ENCODE data around the gene FUT1.
A peak's percentile ranks its signal among the peaks of the same experiment; 100 is the strongest.

FUT1 gene

DNA sequence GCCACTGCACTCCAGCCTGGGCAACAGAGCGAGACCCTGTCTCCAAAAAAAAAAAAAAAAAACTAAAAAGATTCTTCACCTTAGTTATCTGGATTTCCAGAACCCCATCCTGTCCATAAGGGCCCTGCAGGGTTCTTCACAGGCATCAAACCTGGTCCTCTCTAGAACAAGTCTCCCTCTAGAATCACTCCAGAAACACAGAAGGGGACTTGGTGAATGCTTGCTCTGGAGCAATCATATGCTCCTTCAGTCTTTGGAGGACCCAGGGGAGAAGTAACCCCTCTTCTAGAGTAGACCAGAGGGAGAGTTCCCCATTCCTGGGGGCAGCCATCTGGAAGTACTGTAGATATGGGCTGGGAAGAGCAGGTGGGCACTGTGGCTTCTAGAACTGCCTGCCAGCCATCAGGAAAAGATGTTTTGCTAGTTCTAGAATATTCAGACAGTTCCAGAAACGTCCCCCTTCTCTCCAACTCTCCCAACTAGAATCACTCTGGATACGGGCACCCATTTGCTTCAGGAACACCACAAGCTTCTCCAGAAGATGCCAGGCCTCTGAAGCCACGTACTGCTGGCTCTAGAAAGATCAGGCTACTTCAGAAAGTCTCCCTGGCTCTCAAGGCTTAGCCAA is 2.8 kb downstream of the FUT1 start:
- DNase-seq (ENCODE audit: low read depth), result no peak
- TF ChIP-seq, protein P1, sequence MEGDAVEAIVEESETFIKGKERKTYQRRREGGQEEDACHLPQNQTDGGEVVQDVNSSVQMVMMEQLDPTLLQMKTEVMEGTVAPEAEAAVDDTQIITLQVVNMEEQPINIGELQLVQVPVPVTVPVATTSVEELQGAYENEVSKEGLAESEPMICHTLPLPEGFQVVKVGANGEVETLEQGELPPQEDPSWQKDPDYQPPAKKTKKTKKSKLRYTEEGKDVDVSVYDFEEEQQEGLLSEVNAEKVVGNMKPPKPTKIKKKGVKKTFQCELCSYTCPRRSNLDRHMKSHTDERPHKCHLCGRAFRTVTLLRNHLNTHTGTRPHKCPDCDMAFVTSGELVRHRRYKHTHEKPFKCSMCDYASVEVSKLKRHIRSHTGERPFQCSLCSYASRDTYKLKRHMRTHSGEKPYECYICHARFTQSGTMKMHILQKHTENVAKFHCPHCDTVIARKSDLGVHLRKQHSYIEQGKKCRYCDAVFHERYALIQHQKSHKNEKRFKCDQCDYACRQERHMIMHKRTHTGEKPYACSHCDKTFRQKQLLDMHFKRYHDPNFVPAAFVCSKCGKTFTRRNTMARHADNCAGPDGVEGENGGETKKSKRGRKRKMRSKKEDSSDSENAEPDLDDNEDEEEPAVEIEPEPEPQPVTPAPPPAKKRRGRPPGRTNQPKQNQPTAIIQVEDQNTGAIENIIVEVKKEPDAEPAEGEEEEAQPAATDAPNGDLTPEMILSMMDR (conservative IDR thresholded peaks at IDR 0.05; ENCODE audit: control insufficient read depth, insufficient read depth, low read depth, low read length), result no peak
- no peak overlapping the region for H3K4me3 ChIP-seq (ENCODE audit: control insufficient read depth, low read depth, low read length)

DNA sequence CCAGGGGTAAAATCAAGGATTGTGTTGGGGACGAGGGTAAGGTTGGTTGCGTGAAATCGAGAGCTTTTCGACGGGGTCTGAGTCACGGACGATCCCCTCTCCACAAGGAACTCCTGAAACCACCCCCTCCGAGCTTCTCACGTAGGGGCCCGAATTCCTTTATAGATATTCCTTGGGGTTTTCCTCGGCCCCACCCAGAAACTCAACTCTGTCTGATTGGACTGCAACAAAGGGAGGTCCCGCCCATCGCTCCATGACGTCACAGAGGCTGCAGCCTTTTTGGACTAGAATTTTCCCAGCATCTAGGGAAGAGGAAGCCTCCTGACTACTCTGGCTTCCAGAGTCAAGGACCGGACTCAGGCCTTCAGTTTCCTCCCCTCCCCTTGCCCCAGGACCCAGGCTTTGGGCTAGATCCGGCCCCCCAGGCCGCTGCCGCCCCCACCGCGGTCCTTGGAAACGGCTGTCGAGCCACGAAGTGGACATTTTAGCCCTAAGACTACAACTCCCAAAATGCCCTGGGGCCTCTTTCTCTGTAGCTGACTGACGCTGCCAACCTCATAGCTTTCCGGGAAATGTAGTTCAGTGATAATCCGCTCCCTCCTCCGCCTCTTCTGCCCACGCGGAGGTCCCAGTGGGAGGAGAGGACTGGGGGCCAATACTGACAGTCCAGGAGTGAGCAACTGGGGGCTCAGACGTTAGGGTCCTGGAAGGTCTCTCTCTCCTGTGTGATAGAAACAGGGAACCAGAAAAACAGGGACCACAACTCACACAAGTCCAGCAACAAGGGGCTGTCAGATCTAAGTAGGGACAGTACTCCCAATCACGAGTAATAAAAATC is 5.5 kb downstream of the FUT1 start, which contains the start of gene IZUMO1:
Gene IZUMO1, minus strand, starts transcription at position 172 of the 838 bp plus-strand sequence. CDS start 1,050 bp downstream, outside the sequence.
- peak; percentile 88 for DNase-seq (ENCODE audit: low read depth)
- peak within 1 kb of the TSS; percentile 75 for H3K4me3 ChIP-seq (ENCODE audit: control insufficient read depth, low read depth, low read length)
- TF ChIP-seq, protein P1 (conservative IDR thresholded peaks at IDR 0.05; ENCODE audit: control insufficient read depth, insufficient read depth, low read depth, low read length), result no peak

DNA sequence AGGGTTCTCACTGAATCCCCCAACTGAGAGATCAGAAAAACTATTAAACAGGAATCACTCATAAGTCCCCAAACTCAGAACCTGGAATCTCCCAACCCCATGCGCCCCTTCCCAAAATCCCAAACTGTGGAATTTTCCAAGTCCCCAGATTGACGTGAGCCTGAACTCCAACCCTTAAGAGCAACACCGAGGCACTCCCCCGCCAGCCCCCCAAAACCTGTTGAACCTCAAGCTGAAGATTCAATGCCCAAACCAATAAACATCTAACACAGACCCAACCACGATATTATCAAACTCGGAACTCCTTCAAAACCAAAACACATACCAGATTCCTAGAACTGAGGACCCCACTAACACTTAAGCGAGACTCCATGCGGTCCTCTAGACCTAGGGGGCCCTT is 6.3 kb downstream of the FUT1 start:
- TF ChIP-seq, protein P1 (conservative IDR thresholded peaks at IDR 0.05; ENCODE audit: control insufficient read depth, insufficient read depth, low read depth, low read length), result no peak
- no peak for DNase-seq (ENCODE audit: low read depth)
- H3K4me3 ChIP-seq (ENCODE audit: control insufficient read depth, low read depth, low read length), result no peak overlapping the region

DNA sequence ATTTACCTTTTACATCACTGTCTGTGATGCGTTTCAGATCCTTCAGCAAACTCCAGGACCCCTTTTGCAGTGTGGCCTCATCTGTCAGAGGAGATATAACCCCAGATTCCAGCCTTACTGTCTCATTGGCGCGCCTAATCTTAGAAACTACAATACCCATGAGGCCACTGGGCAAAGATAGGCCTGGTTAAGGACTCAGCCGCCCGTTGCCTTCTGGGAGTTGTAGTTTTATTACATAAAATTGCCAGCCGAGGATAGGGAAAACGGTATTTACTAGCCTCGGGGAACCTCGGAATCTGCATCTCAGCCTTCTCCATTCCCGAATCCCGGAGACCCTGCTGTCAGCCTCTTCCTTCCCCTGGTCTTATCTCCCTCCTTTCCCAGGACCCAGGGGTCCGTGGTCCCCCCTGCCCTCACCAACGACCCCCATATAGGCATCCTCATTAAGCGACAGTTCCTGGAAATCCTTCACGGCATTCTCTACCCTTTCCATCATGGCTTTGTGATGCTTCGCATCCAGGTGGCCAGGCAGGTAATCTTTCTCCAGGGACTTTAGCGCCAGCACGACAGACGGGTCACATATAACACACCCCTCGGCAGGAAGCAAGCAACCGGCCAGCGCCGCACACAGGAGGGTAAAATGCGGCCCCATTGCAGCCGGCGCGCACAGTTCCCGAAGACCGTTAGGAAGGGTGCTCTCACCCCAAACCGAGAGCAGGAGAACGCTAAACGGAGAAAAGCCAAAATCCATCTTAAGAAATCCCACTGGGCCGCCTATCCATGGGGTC is 7.0 kb downstream of the FUT1 start:
- peak; percentile 64 for DNase-seq (ENCODE audit: low read depth)
- TF ChIP-seq, protein P1 (conservative IDR thresholded peaks at IDR 0.05; ENCODE audit: control insufficient read depth, insufficient read depth, low read depth, low read length), result no peak
- no peak overlapping the region for H3K4me3 ChIP-seq (ENCODE audit: control insufficient read depth, low read depth, low read length)

DNA sequence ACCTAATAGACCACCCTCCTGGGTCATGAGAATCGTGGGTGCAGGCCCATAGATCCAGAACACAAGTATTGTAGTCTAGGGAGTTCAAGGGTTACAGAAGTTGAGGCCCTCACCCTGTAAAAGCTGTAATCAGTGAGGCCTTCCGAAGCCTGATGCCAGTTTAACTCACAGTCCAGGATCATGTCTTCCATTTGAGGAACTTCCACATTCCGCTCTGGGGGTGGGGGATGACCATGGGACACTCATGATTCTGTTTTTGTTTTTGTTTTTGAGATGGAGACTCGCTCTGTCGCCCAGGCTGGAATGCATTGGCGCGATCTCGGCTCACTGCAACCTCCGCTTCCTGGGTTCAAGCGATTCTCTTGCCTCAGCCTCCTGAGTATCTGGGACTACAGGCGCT is 10.3 kb downstream of the FUT1 start:
- TF ChIP-seq, protein P1 (conservative IDR thresholded peaks at IDR 0.05; ENCODE audit: control insufficient read depth, insufficient read depth, low read depth, low read length), result no peak
- no peak for DNase-seq (ENCODE audit: low read depth)
- H3K4me3 ChIP-seq (ENCODE audit: control insufficient read depth, low read depth, low read length), result no peak overlapping the region

DNA sequence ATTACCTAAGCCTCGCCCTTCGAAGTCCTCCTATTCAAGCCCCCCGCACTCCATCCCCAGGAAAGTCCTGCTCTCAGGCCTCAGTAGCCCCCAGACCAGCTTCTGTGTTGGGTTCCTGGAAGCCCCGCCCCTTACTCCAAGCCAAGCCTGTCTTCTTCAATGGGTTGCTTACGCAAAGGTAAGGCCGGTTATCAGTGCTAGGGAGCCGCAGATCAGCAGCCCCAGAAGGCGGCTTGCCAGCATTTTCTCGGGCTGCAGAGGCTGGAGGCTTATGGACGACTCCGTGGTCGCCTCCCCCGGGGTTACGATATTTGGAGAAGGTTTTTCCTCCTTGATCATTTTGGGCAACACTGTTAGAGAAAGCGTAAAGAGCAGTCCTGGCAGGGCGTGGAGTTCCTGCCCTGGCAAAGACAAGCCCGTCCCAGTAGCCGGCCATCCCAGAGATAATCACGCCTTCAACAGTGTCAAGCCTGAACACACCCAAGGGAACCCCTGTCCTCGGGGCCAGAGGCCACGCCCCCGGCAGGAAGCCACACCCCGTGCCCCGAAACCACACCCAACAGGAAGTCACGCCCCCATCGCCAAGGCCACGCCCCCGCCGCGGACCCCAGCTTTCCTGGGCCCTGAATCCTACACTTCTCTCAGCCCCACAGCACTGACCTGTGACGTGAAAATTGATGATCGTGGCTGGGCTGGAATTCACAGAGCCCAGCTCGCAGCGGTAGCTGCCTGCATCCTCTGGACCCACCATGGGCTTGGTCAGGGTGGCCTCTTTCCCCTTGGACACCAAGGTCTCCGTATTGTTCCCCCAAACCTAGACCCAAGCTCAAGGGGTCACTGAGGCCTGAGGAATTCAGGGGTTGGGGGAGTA is 11.1 kb downstream of the FUT1 start:
- no peak overlapping the region for H3K4me3 ChIP-seq (ENCODE audit: control insufficient read depth, low read depth, low read length)
- TF ChIP-seq, protein P1 (conservative IDR thresholded peaks at IDR 0.05; ENCODE audit: control insufficient read depth, insufficient read depth, low read depth, low read length), result no peak
- DNase-seq (ENCODE audit: low read depth), result no peak
